GM21360 (cell line): ENCODE measurements around the gene POMT1.
"Not testable (repeated sequence)": the region's sequence is repeated elsewhere in the genome, so short reads cannot be mapped to it uniquely, and the experiment has no call there.

Experiments
- ATAC-seq: cut with Tn5 transposase; IDR thresholded peaks from one replicate; pipeline ENCODE4 v1.9.1; 2021; ENCODE audit warnings: mild to moderate bottlenecking, moderate library complexity; ENCODE audit not compliant: unreplicated experiment

The POMT1 gene

DNA sequence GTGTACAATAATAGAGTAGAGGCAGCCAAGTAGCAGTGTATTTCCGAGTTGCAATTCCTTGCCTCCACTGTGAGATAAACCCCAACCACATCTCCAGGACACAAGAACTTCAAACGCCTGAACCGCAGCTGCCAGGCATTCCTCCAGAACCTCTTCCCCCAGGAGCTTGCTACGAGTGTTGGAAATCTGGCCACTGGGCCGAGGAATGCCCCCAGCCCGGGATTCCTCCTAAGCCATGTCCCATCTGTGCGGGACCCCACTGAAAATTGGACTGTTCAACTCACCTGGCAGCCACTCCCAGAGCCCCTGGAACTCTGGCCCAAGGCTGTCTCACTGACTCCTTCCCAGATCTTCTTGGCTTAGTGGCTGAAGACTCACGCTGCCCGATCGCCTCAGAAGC, 46.5 kb downstream of the POMT1 start:
- not testable (repeated sequence) for ATAC-seq

DNA sequence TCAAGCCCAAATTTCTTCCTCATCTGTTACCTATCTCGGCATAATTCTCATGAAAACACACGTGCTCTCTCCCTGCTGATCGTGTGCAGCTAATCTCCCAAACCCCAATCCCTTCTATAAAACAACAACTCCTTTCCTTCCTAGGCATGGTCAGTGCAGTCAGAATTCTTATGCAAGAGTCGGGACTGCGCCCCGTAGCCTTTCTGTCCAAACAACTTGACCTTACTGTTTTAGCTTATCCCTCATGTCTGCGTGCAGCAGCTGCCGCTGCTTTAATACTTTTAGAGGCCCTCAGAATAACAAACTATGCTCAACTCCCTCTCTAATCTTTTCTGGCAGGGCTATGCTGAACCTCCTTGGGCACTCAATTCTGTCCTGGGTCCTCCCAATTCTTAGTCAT, 47.7 kb downstream of the POMT1 start:
- not testable (repeated sequence) for ATAC-seq

DNA sequence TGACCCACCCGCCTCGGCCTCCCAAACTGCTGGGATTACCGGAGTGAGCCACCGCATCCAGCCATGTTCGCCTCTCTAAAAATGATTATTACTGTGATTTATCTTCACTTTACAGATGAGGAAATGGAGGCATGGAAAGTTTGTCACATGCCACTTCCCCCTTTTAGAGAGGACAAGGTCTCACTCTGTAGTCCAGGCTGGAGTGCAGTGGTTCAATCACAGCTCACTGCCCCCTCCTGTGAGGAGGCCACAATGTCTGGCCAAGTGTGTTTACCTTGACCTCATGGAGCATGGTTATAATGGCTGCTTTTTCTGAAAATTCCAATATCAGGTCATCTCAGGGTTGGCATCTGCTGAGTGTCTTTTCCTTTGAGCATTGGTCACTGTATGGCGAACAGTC, 49.3 kb downstream of the POMT1 start:
- ATAC-seq, result no peak

DNA sequence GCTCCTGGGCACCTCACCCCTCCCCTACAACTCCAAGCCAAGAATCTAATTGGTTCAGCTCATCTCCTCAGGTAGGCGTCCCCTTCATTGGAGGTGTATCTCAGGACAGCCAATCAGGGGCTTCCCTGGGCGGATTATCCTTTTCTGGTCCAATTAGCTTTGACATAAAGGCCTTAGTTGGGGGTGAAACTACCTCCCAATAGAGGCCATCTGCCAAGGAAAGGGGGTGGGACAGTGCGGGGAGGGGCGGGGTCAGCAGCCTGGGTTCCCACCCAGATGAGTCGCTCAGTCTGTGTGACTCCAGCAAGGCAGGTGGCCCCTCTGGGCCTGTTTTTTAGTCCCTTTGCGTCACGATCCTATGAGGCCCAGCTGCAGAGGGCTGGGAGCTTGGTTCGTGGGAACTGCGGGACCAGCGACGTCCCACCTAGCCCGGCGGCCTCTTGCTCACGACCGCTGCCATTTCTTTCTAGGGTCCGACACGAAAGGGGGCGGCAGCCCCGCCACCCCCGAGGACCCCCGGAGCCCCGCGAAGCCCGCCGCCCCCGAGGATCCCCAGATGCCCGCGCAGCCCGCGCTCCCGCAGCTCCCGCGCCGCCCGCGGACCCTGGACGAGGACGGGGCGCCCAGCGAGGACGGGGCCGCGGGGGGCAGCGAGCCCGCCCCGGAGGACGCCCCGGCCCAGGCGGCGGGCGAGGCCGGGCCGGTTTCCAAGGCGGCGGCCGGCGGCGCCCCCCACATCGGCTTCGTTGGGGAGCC, 51.5 kb downstream of the POMT1 start:
- no peak for ATAC-seq

- ATAC-seq, result no peak
Measured at GRCh38 chr9:131554843-131555351, 52.2 kb downstream of the POMT1 start.

DNA sequence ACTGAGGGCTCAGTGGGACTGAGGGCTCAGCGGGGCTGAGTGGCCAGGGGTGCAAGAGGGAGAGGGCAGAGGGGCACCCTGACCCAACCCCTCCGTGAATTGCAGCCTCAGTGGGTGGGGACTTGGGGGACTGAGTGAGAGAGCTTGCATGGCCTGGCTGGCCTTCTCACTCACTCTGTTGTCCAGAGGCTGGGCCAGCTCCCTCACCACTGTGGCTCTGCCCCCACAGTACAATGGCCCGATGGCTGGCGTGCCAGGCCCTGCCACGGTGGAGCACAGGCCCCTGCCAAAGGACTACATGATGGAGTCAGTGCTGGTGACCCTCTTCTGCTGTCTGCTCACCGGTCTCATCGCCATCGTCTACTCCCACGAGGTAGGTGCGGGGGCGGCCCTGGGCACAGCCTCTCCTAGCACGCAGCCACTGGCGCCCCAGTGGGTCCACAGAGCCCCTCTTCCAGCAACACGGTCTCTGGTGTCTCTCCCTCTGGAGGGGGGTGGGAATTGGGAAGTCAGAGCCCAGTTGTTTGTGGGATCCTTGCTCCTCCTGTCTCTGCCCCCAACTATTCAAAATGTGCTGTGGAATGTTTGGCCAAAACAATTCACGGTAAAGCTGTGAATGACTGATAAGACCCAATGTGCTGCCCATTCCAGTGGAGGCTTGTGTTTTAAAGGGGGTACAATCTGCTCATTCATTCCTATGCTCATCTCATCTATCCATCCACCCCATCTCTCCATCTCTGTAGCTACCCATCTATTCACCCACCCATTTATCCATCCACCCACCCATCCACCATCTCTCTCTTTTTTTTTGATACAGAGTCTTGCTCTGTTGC, 53.3 kb downstream of the POMT1 start:
- no peak for ATAC-seq

- no peak for ATAC-seq
Measured at GRCh38 chr9:131557855-131558548, 55.3 kb downstream of the POMT1 start.

- ATAC-seq, result no peak
Measured at GRCh38 chr9:131559421-131560000, 56.8 kb downstream of the POMT1 start.

DNA sequence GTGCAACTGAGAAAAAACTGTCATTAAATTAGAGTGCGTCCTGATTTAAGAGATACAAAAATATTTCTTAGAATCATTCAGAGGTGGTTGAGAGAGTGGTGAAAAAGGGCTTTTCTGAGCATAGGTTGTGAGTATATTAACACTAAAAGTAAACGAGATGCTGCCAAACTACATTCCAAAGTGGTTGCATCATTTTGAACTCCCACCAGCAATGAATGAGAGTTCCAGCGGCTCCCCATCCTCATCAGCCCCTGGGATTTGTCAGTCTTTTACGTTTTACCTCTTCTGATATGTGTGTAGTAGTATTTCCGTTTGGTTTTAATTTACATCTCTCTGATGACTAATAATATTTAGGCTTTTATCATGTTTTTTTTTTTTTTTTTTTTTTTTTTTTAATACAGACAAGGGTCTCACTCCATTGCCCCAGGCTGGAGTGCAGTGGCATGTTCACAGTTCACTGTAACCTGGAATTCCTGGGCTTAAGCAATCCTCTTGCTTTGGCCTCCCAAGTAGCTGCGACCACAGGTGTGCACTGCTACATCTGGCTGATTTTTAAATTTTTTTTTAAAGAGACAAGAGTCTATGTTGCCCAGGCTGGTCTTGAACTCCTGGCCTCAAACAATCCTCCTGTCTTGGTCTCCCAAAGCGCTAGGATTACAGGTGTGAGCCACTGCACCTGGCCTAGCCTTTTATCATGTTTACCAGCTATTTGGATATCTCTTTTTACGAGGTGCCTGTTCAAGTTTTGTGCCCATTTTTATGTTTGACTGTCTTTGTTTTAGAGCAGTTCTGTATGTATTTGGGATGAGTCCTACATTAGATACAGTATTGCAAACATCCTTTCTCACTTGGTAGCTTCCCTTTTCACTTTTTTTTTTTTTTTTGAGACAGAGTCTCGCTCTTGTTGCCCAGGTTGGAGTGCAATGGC, 59.6 kb downstream of the POMT1 start:
- ATAC-seq, result no peak

GRCh38 chr9:131565369-131565768, 62.7 kb downstream of the POMT1 start:
- ATAC-seq, result no peak

- no peak for ATAC-seq
Measured at GRCh38 chr9:131566158-131566557, 63.4 kb downstream of the POMT1 start.

GRCh38 chr9:131567910-131568309, 65.2 kb downstream of the POMT1 start:
- no peak for ATAC-seq
